Karpas-422 (cell line): ENCODE measurements around the gene KIRREL1. TPM values are rescaled to one million over a fixed set of nuclear protein-coding genes. Genes with fewer than 3 reads are reported as not detected.

Experiments
- DNase-seq: peaks from one replicate; pipeline ENCODE4 v3.0.0-alpha.2; 2015
- H2AFZ ChIP-seq: fragments of 200-600 bp; sonication (generic); 2 replicates; pipeline ENCODE4 v1.6.1; 2014; ENCODE audit warnings: antibody characterized with exemption, low read length, mixed read lengths
- H3K27ac ChIP-seq: fragments of 200-600 bp; sonication (generic); 2 replicates; pipeline ENCODE4 v1.5.1; 2014; ENCODE audit warnings: mild to moderate bottlenecking, low read length, moderate library complexity
- H3K27me3 ChIP-seq: fragments of 200-600 bp; sonication (generic); 2 replicates; pipeline ENCODE4 v1.6.1; 2014; ENCODE audit warnings: low read length, mixed read lengths
- H3K36me3 ChIP-seq: fragments of 200-600 bp; sonication (generic); 2 replicates; pipeline ENCODE4 v1.6.1; 2014; ENCODE audit warnings: low read length, mixed read lengths; ENCODE audit not compliant: insufficient read depth
- H3K4me1 ChIP-seq: fragments of 200-600 bp; sonication (generic); 2 replicates; pipeline ENCODE4 v1.6.1; 2014; ENCODE audit warnings: mild to moderate bottlenecking, low read length, mixed read lengths
- H3K4me2 ChIP-seq: fragments of 200-600 bp; sonication (generic); 2 replicates; pipeline ENCODE4 v1.6.1; 2014; ENCODE audit warnings: low read length, low read depth, mild to moderate bottlenecking; ENCODE audit not compliant: poor library complexity, severe bottlenecking
- H3K4me3 ChIP-seq: fragments of 200-600 bp; sonication (generic); 2 replicates; pipeline ENCODE4 v1.5.1; 2014; ENCODE audit warnings: mild to moderate bottlenecking, antibody characterized with exemption, low read length, mixed read lengths
- H3K79me2 ChIP-seq: fragments of 200-600 bp; sonication (generic); 2 replicates; pipeline ENCODE4 v1.6.1; 2014; ENCODE audit warnings: mild to moderate bottlenecking, low read length, mixed read lengths
- H3K9ac ChIP-seq: fragments of 200-600 bp; sonication (generic); 2 replicates; pipeline ENCODE4 v1.6.0; 2014; ENCODE audit warnings: low read length
- H3K9me2 ChIP-seq: fragments of 200-600 bp; sonication (generic), shearing (Covaris generic); replicated peaks from 2 replicates; pipeline ENCODE4 v1.6.0; 2014; ENCODE audit warnings: mild to moderate bottlenecking, low read length, moderate library complexity; ENCODE audit not compliant: insufficient read depth
- H3K9me3 ChIP-seq: fragments of 300-700, 200-600 bp; sonication (generic); 2 replicates; pipeline ENCODE4 v1.6.1; 2014; ENCODE audit warnings: low read length, mixed read lengths
- H4K20me1 ChIP-seq: fragments of 200-600 bp; sonication (generic); 2 replicates; pipeline ENCODE4 v1.6.1; 2014; ENCODE audit warnings: mild to moderate bottlenecking, antibody characterized with exemption, low read length, low read depth; ENCODE audit not compliant: insufficient read depth
- total RNA-seq: library from RNA; depleted of rRNA; stranded (reverse); fragments of >200 nt; shearing (Covaris generic); gene quantifications from 2 replicates; pipeline ENCODE4 v1.2.3, GENCODE V29; 2014; ENCODE audit warnings: low replicate concordance

The KIRREL1 gene
- total RNA-seq, 1 experiment from 2014 or later: not detected

DNA sequence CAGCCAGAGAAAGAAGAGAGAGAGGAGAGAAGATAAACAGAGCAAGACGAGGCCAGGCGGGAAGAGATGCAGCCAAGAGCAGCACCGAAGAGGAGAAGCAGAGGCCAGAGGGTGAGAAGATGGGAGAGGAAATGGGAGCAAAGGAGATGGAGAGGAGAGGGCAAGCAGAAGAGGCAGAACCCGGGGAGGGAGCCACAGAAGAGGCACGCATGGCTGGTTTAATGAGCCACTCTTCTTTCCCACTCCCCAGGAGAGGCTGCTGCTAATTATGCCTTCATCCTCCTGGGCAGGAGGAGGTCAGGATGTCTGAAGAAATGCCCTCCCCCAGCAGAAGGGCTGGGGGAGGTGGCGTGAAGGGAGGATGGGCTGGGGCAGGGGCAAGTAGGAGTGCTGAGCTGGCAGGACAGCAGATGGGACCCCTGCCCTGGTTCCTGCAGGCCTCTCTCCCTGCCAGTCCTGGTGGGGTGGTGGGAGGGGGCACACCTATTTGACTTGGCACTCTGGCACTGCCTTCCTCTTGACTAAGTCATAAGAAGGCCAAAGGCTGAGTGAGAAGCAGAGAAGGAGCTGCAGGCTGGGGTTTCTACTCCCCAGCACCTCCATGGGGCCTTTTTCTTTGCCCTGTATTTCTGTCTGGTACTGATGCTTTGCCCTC, 32.3 kb downstream of the KIRREL1 start:
- Histone ChIP-seq H3K27me3 (no peaks in the 10 kb centered on the region), H3K9me2 (no peaks in the 10 kb centered on the region), H3K4me2 (no peak overlapping the region), H3K4me3 (no peak overlapping the region), H2AFZ (no peak overlapping the region), H3K36me3 (no peaks in the 10 kb centered on the region), H4K20me1 (no peaks in the 10 kb centered on the region), H3K27ac (no peak overlapping the region), H3K4me1 (no peaks in the 10 kb centered on the region), H3K9me3 (no peaks in the 10 kb centered on the region), H3K79me2 (no peaks in the 10 kb centered on the region), H3K9ac (no peak overlapping the region)
- DNase-seq: no peak

DNA sequence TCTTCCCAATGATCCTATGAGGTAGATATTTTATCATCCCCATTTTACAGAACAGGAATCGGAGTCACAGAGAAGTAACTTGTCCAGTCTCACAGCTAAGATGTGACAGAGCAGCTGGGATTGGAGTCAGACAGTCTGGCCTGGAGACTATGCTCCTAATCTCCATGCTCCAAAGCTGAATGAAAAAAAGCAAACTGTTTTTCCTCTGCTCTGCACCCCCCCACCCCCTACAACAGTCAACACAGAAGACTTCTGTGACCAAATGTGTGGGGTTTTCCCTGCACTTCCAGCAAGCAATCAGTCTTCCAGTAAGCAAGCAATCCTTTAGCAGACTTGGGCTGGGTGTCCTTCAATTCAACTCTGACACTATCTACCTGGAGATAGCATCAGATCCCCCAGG, 33.2 kb downstream of the KIRREL1 start:
- H3K9me2 ChIP-seq: no peaks in the 10 kb centered on the region
- no peaks in the 10 kb centered on the region for H3K9me3 ChIP-seq
- H3K27me3 ChIP-seq: no peaks in the 10 kb centered on the region
- H4K20me1 ChIP-seq: no peaks in the 10 kb centered on the region
- H2AFZ ChIP-seq: no peak overlapping the region
- no peak overlapping the region for H3K9ac ChIP-seq
- no peak overlapping the region for H3K27ac ChIP-seq
- no peak overlapping the region for H3K4me2 ChIP-seq
- H3K4me1 ChIP-seq: no peaks in the 10 kb centered on the region
- no peaks in the 10 kb centered on the region for H3K36me3 ChIP-seq
- no peak overlapping the region for H3K4me3 ChIP-seq
- no peaks in the 10 kb centered on the region for H3K79me2 ChIP-seq
- DNase-seq: no peak

DNA sequence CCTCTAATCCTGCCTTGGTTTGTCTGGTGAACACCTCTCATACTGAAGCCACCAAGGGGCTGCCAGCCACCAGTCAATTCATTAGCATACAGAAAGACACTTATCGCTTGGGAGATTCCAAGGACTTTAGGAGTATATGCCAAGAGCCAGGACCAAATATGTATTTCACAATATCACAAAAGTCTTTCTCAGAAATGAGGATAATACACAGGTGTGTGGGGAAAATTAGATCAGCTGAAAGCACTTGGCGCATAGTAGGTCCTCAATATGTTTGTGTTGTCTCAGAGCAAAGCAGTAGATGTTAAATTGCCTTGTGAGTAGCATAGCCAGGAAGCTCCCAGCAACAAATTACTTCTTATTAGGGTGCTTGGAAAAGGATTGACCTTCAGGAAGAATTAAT, 34.1 kb downstream of the KIRREL1 start:
- DNase-seq: no peak
- Histone ChIP-seq H3K27ac (no peak overlapping the region), H3K79me2 (no peaks in the 10 kb centered on the region)

DNA sequence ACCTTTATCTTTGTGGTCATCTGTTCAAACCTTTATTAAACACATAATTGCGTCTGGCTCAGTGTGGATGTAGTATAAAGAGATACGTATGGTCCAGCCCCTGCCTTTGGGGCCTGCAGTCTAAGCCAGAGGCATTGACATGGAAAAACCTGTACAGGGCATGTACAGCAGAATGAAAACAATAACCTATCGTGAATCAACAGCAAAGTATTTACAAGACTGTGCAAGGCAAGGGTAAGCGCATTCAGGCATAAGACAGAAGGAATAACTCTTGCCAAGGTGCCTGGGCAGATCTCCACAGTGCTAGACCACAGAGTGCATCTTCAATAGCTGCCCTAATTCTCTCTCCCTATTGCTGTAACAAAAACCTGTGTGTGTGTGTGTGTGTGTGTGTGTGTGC, 35.5 kb downstream of the KIRREL1 start:
- Histone ChIP-seq H3K4me3 (no peak overlapping the region), H2AFZ (no peak overlapping the region), H4K20me1 (no peaks in the 10 kb centered on the region), H3K4me2 (no peak overlapping the region), H3K9ac (no peak overlapping the region), H3K4me1 (no peaks in the 10 kb centered on the region), H3K9me2 (no peaks in the 10 kb centered on the region), H3K79me2 (no peaks in the 10 kb centered on the region), H3K27me3 (no peaks in the 10 kb centered on the region), H3K27ac (no peak overlapping the region), H3K9me3 (no peaks in the 10 kb centered on the region), H3K36me3 (no peaks in the 10 kb centered on the region)
- DNase-seq: no peak

More for the DNA sequence above, 34.1 kb downstream of the KIRREL1 start:
- no peak overlapping the region for H2AFZ ChIP-seq
- no peaks in the 10 kb centered on the region for H3K9me3 ChIP-seq
- H3K27me3 ChIP-seq: no peaks in the 10 kb centered on the region
- no peak overlapping the region for H3K4me3 ChIP-seq
- H4K20me1 ChIP-seq: no peaks in the 10 kb centered on the region
- H3K4me1 ChIP-seq: no peaks in the 10 kb centered on the region
- no peaks in the 10 kb centered on the region for H3K9me2 ChIP-seq
- H3K4me2 ChIP-seq: no peak overlapping the region
- H3K9ac ChIP-seq: no peak overlapping the region
- no peaks in the 10 kb centered on the region for H3K36me3 ChIP-seq

DNA sequence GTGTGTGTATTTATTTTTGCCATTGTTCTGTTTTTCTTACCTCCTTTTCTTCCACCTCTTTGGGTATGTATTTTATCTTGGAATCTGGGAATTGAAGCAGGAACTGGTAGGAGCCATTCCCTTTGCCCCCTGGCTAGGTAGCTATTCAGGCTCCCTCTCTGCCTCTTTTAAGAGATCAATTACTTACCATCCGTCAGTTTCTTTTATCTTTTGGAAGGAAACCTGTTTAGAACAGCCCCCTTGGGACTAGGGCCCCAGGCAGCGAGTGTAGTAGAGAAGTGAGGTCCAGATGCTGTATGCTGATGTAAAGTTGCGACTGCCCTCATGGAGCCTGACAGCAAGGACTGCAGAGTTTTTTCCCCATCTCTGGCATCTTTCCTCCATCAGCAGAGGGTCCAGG, 41.6 kb downstream of the KIRREL1 start:
- Histone ChIP-seq H3K4me2 (no peak overlapping the region), H3K9me2 (no peaks in the 10 kb centered on the region), H3K79me2 (no peaks in the 10 kb centered on the region), H3K9me3 (no peaks in the 10 kb centered on the region), H2AFZ (no peak overlapping the region), H3K9ac (no peak overlapping the region), H3K27ac (no peak overlapping the region), H3K4me3 (no peak overlapping the region), H3K4me1 (no peaks in the 10 kb centered on the region), H3K36me3 (no peaks in the 10 kb centered on the region), H3K27me3 (no peaks in the 10 kb centered on the region), H4K20me1 (no peaks in the 10 kb centered on the region)
- DNase-seq: no peak

DNA sequence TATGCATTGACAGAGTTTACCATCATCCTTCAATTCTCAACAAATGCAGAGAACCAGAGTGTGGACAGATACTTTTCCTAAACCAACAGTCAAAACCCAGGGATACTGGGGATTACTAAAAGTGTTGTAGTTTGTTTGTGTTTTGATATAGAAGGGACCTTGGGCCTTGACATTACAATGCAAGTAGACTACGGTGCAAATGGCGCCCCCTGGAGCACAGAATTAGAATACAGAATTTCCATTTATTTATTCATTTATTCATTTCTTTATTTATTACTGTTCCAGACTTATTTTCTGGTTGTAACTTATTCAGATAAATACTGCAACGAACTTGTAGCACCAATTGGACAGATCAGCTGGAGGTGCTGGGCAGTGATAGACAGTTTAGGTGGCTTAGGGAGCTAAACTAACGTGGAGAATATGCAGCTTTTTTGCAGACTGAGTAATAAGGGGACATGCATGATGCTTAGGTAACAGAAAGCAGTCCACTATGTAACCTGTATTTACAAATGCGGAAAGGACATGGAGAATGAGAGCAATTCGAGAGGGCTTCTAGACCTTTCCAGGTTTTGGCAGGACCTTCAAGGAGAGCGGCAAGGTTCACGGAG, 42.6 kb downstream of the KIRREL1 start:
- Histone ChIP-seq H3K9me3 (no peaks in the 10 kb centered on the region), H4K20me1 (no peaks in the 10 kb centered on the region), H3K79me2 (no peaks in the 10 kb centered on the region), H3K4me2 (no peak overlapping the region), H3K9ac (no peak overlapping the region), H3K27me3 (no peaks in the 10 kb centered on the region), H3K4me1 (no peaks in the 10 kb centered on the region), H3K36me3 (no peaks in the 10 kb centered on the region), H3K9me2 (no peaks in the 10 kb centered on the region), H3K4me3 (no peak overlapping the region), H3K27ac (no peak overlapping the region), H2AFZ (no peak overlapping the region)
- DNase-seq: peak; percentile 77

DNA sequence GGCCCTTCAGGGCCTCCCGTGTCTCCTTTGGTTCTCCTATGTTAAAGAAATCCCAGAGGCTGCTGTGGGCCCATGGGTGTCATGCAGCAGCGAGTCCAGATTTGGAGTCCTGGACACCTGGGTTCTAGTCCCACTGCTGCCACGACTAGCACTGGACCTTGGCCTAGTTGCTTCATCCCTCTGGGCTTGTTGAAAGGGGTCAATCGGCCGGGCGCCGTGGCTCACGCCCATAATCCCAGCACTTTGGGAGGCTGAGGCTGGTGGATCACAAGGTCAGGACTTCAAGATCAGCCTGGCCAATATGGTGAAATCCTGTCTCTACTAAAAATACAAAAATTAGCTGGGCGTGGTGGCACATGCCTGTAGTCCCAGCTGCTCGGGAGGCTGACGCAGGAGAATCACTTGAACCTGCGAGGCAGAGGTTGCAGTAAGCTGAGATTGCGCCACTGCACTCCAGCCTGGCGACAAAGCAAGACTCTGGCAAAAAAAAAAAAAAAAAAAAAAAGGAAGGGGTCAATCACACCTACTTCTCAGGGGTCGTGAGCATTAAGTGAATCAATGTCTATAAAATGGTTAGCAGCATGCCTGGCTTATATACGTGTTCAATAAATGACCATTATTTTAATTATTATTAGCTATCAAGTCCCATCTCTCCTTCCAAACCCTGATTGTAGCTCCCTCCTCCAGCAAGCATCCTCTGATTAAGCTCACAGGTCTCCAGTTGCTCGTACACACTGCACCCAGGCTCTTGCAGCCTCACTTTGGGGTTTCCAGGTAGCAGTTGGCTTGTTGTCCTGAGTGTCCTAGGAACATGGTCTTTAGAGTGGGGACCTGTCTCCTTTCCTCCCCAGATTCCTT, 43.8 kb downstream of the KIRREL1 start:
- Histone ChIP-seq H3K79me2 (no peaks in the 10 kb centered on the region), H3K36me3 (no peaks in the 10 kb centered on the region), H3K27me3 (no peaks in the 10 kb centered on the region), H3K27ac (no peak overlapping the region), H4K20me1 (no peaks in the 10 kb centered on the region), H3K9me3 (no peaks in the 10 kb centered on the region), H3K9me2 (no peaks in the 10 kb centered on the region), H3K4me1 (no peaks in the 10 kb centered on the region), H2AFZ (no peak overlapping the region), H3K4me2 (no peak overlapping the region), H3K4me3 (no peak overlapping the region), H3K9ac (no peak overlapping the region)
- no peak for DNase-seq

DNA sequence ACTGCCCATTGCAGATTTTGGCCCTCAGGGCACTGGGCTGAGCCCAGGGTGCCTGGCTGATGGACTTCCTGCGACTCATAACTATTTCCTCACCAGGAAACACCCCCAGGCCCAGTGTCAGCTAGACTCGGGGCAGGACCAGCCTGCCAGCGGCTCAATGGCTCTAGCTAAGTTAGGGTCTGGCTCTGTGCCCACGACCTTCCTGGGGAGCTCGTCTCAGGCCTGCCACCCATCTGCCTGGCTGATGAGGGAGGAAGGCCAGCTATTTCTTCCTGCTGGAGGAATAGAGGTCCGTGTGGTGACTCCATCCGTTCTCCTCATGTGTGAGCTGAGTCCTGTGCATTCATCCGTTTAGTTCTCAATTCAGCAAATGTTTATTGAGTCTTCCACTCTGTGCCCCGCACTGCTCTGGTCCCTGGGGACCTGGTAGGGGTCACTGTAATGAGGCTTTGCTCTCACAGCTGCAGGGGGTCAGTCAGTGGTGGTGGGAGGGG, 44.5 kb downstream of the KIRREL1 start:
- H3K27me3 ChIP-seq: no peaks in the 10 kb centered on the region
- DNase-seq: no peak
- H3K79me2 ChIP-seq: no peaks in the 10 kb centered on the region
- H4K20me1 ChIP-seq: no peaks in the 10 kb centered on the region
- H3K9me2 ChIP-seq: no peaks in the 10 kb centered on the region
- H3K4me1 ChIP-seq: no peaks in the 10 kb centered on the region
- no peaks in the 10 kb centered on the region for H3K36me3 ChIP-seq
- no peak overlapping the region for H3K27ac ChIP-seq
- H3K9ac ChIP-seq: no peak overlapping the region
- H2AFZ ChIP-seq: no peak overlapping the region
- no peak overlapping the region for H3K4me3 ChIP-seq
- H3K9me3 ChIP-seq: no peaks in the 10 kb centered on the region
- no peak overlapping the region for H3K4me2 ChIP-seq
